NCI-H1105 (cell line): ENCODE data around the gene RAB40C.

Experiments
- DNase-seq: peaks from one replicate; lab custom pipeline; 2025; lab: John Stamatoyannopoulos, UW

RAB40C gene

GRCh38 chr16:668519-669171 is 78.8 kb downstream of the RAB40C start:
- DNase-seq = no peak

- DNase-seq = no peak
Observed at GRCh38 chr16:669666-670065, 79.8 kb downstream of the RAB40C start.

GRCh38 chr16:670485-671352 is 80.9 kb downstream of the RAB40C start:
- no peak for DNase-seq

GRCh38 chr16:671353-672131 is 81.7 kb downstream of the RAB40C start:
- no peak for DNase-seq

GRCh38 chr16:672371-672770 is 82.5 kb downstream of the RAB40C start:
- no peak for DNase-seq

- no peak for DNase-seq
Observed at GRCh38 chr16:672851-673250, 83.0 kb downstream of the RAB40C start.

GRCh38 chr16:673399-673991 is 83.6 kb downstream of the RAB40C start:
- DNase-seq = no peak

- DNase-seq = no peak
Observed at GRCh38 chr16:674214-674881, 84.5 kb downstream of the RAB40C start.

GRCh38 chr16:674968-675883 is 85.4 kb downstream of the RAB40C start, which contains the start of gene RHBDL1:
TSS of gene RHBDL1 (plus strand) at chr16:675671. CDS start at chr16:675791, 120 bp downstream.
- DNase-seq = no peak

GRCh38 chr16:675884-676564 is 86.2 kb downstream of the RAB40C start:
- DNase-seq = no peak

- no peak for DNase-seq
Observed at GRCh38 chr16:676565-676902, 86.7 kb downstream of the RAB40C start.

GRCh38 chr16:676913-677312 is 87.0 kb downstream of the RAB40C start:
- DNase-seq = peak; percentile 78

- DNase-seq = peak; percentile 70
Observed at GRCh38 chr16:677316-678190, 87.7 kb downstream of the RAB40C start.

- DNase-seq = no peak
Observed at GRCh38 chr16:678209-678857, 88.5 kb downstream of the RAB40C start.
